ENCODE results near the gene TRIM45. TPM values are rescaled to one million over a fixed set of nuclear protein-coding genes. Genes with fewer than 3 reads are reported as not detected.
"Not testable (repeated sequence)": the region's sequence is repeated elsewhere in the genome, so short reads cannot be mapped to it uniquely, and the experiment has no call there.

The TRIM45 gene
- total RNA-seq, 1 donor from 2014 or later = 2.1 TPM

- peaks cover under 1% of the 10 kb centered on the region for H3K36me3 ChIP-seq
- ATAC-seq (no peak), DNase-seq (no peak)
- TF ChIP-seq, protein P1, sequence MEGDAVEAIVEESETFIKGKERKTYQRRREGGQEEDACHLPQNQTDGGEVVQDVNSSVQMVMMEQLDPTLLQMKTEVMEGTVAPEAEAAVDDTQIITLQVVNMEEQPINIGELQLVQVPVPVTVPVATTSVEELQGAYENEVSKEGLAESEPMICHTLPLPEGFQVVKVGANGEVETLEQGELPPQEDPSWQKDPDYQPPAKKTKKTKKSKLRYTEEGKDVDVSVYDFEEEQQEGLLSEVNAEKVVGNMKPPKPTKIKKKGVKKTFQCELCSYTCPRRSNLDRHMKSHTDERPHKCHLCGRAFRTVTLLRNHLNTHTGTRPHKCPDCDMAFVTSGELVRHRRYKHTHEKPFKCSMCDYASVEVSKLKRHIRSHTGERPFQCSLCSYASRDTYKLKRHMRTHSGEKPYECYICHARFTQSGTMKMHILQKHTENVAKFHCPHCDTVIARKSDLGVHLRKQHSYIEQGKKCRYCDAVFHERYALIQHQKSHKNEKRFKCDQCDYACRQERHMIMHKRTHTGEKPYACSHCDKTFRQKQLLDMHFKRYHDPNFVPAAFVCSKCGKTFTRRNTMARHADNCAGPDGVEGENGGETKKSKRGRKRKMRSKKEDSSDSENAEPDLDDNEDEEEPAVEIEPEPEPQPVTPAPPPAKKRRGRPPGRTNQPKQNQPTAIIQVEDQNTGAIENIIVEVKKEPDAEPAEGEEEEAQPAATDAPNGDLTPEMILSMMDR (IDR thresholded peaks at IDR 0.05) = no peak
- H3K27me3 ChIP-seq (ENCODE audit: low read depth) = no peaks in the 10 kb centered on the region
- no peaks in the 10 kb centered on the region for H3K4me1 ChIP-seq
- no peaks in the 10 kb centered on the region for H3K9me3 ChIP-seq
- intact Hi-C loops (cut with DNase I) = no loop called here
- H3K4me3 ChIP-seq = no peak overlapping the region
- no peak overlapping the region for H3K27ac ChIP-seq
These were observed 14.2 kb downstream of the TRIM45 start for GRCh38 chr1:117107364-117107763.

- Histone ChIP-seq H3K4me1 (no peaks in the 10 kb centered on the region), H3K27me3 (ENCODE audit: low read depth) (no peaks in the 10 kb centered on the region), H3K4me3 (no peak overlapping the region), H3K27ac (no peak overlapping the region), H3K9me3 (no peaks in the 10 kb centered on the region), H3K36me3 (peaks cover 9% of the 10 kb centered on the region)
- DNase-seq (no peak), ATAC-seq (no peak)
- intact Hi-C loops (cut with DNase I) = no loop called here
- TF ChIP-seq, protein P1 (IDR thresholded peaks at IDR 0.05) = no peak
These were observed 15.1 kb downstream of the TRIM45 start for GRCh38 chr1:117106478-117106877.

GRCh38 chr1:117105722-117106121 lies 15.8 kb downstream of the TRIM45 start:
- DNase-seq (no peak), ATAC-seq (no peak)
- intact Hi-C loops (cut with DNase I) = no loop called here
- Histone ChIP-seq H3K27me3 (ENCODE audit: low read depth) (no peaks in the 10 kb centered on the region), H3K27ac (no peak overlapping the region), H3K4me3 (no peak overlapping the region), H3K4me1 (no peaks in the 10 kb centered on the region), H3K36me3 (peaks cover 12% of the 10 kb centered on the region), H3K9me3 (no peaks in the 10 kb centered on the region)
- TF ChIP-seq, protein P1 (IDR thresholded peaks at IDR 0.05) = no peak

DNA sequence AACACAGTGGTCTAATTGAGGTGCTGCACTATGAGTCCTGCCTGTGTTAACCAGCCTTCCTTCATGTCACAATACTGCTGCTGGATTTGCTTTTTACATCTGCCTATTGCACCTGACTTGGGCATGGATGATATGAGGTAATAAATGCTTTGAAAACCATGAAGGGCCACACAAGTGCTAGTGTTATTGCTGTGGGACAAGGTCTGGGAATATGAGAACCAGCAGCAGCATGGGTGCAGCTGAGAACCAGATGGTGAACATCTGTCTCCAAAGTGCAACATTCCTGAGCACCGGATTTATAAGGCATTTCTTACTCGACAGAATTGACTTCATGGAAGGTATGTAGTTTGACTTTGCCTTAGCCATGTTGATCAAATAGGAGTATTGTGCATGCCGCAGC lies 16.6 kb downstream of the TRIM45 start:
- DNase-seq (no peak), ATAC-seq (no peak)
- Histone ChIP-seq H3K36me3 (peaks cover 12% of the 10 kb centered on the region), H3K27me3 (ENCODE audit: low read depth) (no peaks in the 10 kb centered on the region), H3K4me3 (no peak overlapping the region), H3K4me1 (no peaks in the 10 kb centered on the region), H3K27ac (no peak overlapping the region), H3K9me3 (no peaks in the 10 kb centered on the region)
- TF ChIP-seq, protein P1 (IDR thresholded peaks at IDR 0.05) = no peak
- intact Hi-C loops (cut with DNase I) = no loop called here

DNA sequence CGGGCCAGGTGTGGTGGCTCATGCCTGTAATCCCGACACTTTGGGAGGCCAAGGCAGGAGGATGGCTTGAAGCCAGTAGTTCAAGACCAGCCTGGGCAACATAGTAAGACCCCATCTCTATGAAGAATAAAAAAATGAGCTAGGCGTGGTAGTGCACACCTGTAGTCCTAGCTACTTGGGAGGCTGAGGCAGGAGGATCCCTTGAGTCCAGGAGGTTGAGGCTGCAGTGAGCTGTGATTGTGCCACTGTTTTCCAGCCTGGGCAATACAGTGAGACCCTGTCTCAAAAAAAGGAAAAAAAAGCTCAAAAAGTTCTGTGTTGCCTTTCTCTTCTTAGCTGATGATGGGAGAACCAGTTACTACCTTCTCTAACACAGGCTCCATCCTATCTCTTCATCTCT lies 19.7 kb downstream of the TRIM45 start:
- H3K27me3 ChIP-seq (ENCODE audit: low read depth); DNase-seq; ATAC-seq; H3K4me3 ChIP-seq; H3K4me1 ChIP-seq; intact Hi-C loops (cut with DNase I); H3K9me3 ChIP-seq; H3K27ac ChIP-seq: not testable (repeated sequence)
- H3K36me3 ChIP-seq = peaks cover 33% of the 10 kb centered on the region

- no peaks in the 10 kb centered on the region for H3K9me3 ChIP-seq
- no peak for ATAC-seq
- no peaks in the 10 kb centered on the region for H3K4me1 ChIP-seq
- intact Hi-C loops (cut with DNase I) = no loop called here
- peaks cover 33% of the 10 kb centered on the region for H3K36me3 ChIP-seq
- TF ChIP-seq, protein P1 (IDR thresholded peaks at IDR 0.05) = no peak
- H3K27me3 ChIP-seq (ENCODE audit: low read depth) = no peaks in the 10 kb centered on the region
- H3K4me3 ChIP-seq = no peak overlapping the region
- DNase-seq = no peak
- no peak overlapping the region for H3K27ac ChIP-seq
These were observed 20.2 kb downstream of the TRIM45 start for GRCh38 chr1:117101334-117101733.
